Ovary (tissue), 3 donors: ENCODE measurements around the gene GPN2.

Source experiments
- POLR2A ChIP-seq: fragments of 450-650 bp; IDR thresholded peaks from one replicate; pipeline ENCODE4 v1.6.1; 2017; ENCODE audit warnings: antibody characterized with exemption, mild to moderate bottlenecking, moderate library complexity
- TF ChIP-seq, protein P1 (sequence below), 3 donors: fragments of 450-650 bp in 2 of 3; fragments of 200-600 bp in 1 of 3; IDR thresholded peaks; one replicate each; pipeline versions ENCODE4 v1.5.1 to v1.8.0; 2016 to 2022; ENCODE audit warnings: antibody characterized with exemption in 3 of 3, mild to moderate bottlenecking in 1 of 3
- donor health status: DM: no; HTN: no; CAD: no.

GRCh38 chr1:26897351-26897750 is 7.3 kb upstream of the GPN2 start:
- TF ChIP-seq, protein P1, sequence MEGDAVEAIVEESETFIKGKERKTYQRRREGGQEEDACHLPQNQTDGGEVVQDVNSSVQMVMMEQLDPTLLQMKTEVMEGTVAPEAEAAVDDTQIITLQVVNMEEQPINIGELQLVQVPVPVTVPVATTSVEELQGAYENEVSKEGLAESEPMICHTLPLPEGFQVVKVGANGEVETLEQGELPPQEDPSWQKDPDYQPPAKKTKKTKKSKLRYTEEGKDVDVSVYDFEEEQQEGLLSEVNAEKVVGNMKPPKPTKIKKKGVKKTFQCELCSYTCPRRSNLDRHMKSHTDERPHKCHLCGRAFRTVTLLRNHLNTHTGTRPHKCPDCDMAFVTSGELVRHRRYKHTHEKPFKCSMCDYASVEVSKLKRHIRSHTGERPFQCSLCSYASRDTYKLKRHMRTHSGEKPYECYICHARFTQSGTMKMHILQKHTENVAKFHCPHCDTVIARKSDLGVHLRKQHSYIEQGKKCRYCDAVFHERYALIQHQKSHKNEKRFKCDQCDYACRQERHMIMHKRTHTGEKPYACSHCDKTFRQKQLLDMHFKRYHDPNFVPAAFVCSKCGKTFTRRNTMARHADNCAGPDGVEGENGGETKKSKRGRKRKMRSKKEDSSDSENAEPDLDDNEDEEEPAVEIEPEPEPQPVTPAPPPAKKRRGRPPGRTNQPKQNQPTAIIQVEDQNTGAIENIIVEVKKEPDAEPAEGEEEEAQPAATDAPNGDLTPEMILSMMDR (IDR thresholded peaks at IDR 0.05): no peak
- no peak for TF ChIP-seq POLR2A
